Endothelial cell of umbilical vein (primary cell): ENCODE results near the gene ADNP. TPM values are rescaled to one million over a fixed set of nuclear protein-coding genes. Genes with fewer than 3 reads are reported as not detected.
"Not testable (repeated sequence)": the region's sequence is repeated elsewhere in the genome, so short reads cannot be mapped to it uniquely, and the experiment has no call there.

Source experiments
- BruUV-seq: library from RNA; stranded (reverse); fragments of 400-500 nt; replicated peaks from 2 replicates; lab custom pipeline; 2021; lab: Mats Ljungman, UMichigan
- CTCF ChIA-PET: fragments of 300-600, 350-600 bp; sonication (Branson Sonifier 250); formaldehyde crosslinking; loops from one replicate; lab custom pipeline; 2021; ENCODE audit warnings: antibody characterized with exemption, inconsistent platforms; lab: Charles Lee
- POLR2A ChIA-PET: fragments of 300-600, 350-600 bp; sonication (Branson Sonifier 250); formaldehyde crosslinking; loops from one replicate; lab custom pipeline; 2021; ENCODE audit warnings: antibody characterized with exemption, inconsistent platforms; lab: Charles Lee
- DNase-seq: peaks from one replicate; pipeline ENCODE4 v3.0.0-alpha.2; 2011; ENCODE audit warnings: low read depth, low spot score
- FAIRE-seq: peaks from 2 replicates; lab custom pipeline; 2011; peaks lifted over from hg19 to GRCh38; lab: Jason Lieb, UNC
- H2AFZ ChIP-seq: 2 replicates; pipeline ENCODE4 v1.6.0; 2012; ENCODE audit warnings: low read depth, low read length, control low read depth, inconsistent platforms
- H3K27ac ChIP-seq: 2 replicates; pipeline ENCODE4 v1.5.1; 2011; ENCODE audit warnings: low read depth, mild to moderate bottlenecking, control low read depth, low read length, moderate library complexity; ENCODE audit not compliant: insufficient read depth
- H3K27me3 ChIP-seq, 2 experiments: 2 replicates each; pipeline versions ENCODE4 v1.6.0 to v1.6.1; 2011; ENCODE audit warnings: low read length in 2 of 2, mixed read lengths in 1 of 2; ENCODE audit not compliant: control insufficient read depth in 2 of 2, insufficient read depth in 2 of 2
- H3K36me3 ChIP-seq, 2 experiments: 2 replicates in 1 of 2; 3 replicates in 1 of 2; pipeline ENCODE4 v1.5.1; 2011; ENCODE audit warnings: low read length in 2 of 2, mild to moderate bottlenecking in 1 of 2, moderate library complexity in 1 of 2; ENCODE audit not compliant: control insufficient read depth in 2 of 2, insufficient read depth in 2 of 2; ENCODE audit errors: extremely low read depth in 1 of 2
- H3K4me1 ChIP-seq: 3 replicates; pipeline ENCODE4 v1.5.1; 2011; ENCODE audit warnings: mild to moderate bottlenecking, low read length; ENCODE audit not compliant: control insufficient read depth, insufficient read depth; ENCODE audit errors: extremely low read depth
- H3K4me2 ChIP-seq: 2 replicates; pipeline ENCODE4 v1.6.1; 2011; ENCODE audit warnings: low read length, control low read depth, mixed read lengths; ENCODE audit not compliant: insufficient read depth
- H3K4me3 ChIP-seq, 3 experiments: fragments of 200-600 bp in 1 of 3; sonication (generic), shearing (Covaris generic) in 1 of 3; replicated peaks in 1 of 3; 2 replicates each; pipeline ENCODE4 v1.5.1; 2011 to 2016; ENCODE audit warnings: control low read depth in 3 of 3, low read length in 3 of 3, mild to moderate bottlenecking in 2 of 3, inconsistent platforms in 1 of 3, low read depth in 1 of 3, moderate library complexity in 1 of 3; ENCODE audit not compliant: insufficient read depth in 1 of 3
- H3K79me2 ChIP-seq: 2 replicates; pipeline ENCODE4 v1.6.0; 2012; ENCODE audit warnings: low read length, inconsistent platforms; ENCODE audit not compliant: control insufficient read depth, insufficient read depth
- H3K9ac ChIP-seq: replicated peaks from 2 replicates; pipeline ENCODE3; 2011; ENCODE audit warnings: low read length, control low read depth; ENCODE audit not compliant: insufficient read depth; ENCODE audit errors: extremely low read depth
- H3K9me1 ChIP-seq: replicated peaks from 3 replicates; pipeline ENCODE4 v1.6.0; 2011; ENCODE audit warnings: mild to moderate bottlenecking, low read length; ENCODE audit not compliant: control insufficient read depth, insufficient read depth; ENCODE audit errors: extremely low read depth
- H3K9me3 ChIP-seq: replicated peaks from 2 replicates; pipeline ENCODE4 v1.5.1; 2012; ENCODE audit warnings: low read length, inconsistent platforms; ENCODE audit not compliant: control insufficient read depth, insufficient read depth
- H4K20me1 ChIP-seq: replicated peaks from 2 replicates; pipeline ENCODE3; 2011; ENCODE audit warnings: mild to moderate bottlenecking, low read length; ENCODE audit not compliant: control insufficient read depth, insufficient read depth; ENCODE audit errors: extremely low read depth
- CTCF ChIP-seq, 2 donors: IDR thresholded peaks; 1 replicate in 1 of 2; 2 replicates in 1 of 2; pipeline ENCODE4 v1.5.1; 2011; ENCODE audit warnings: low read length in 2 of 2, mild to moderate bottlenecking in 2 of 2, moderate library complexity in 2 of 2, control low read depth in 1 of 2, inconsistent platforms in 1 of 2, low read depth in 1 of 2; ENCODE audit not compliant: insufficient read depth in 1 of 2; ENCODE audit errors: extremely low read depth in 1 of 2
- EZH2 ChIP-seq: IDR thresholded peaks from 2 replicates; pipeline ENCODE4 v1.6.1; 2012; ENCODE audit warnings: borderline replicate concordance, low read depth, mild to moderate bottlenecking, moderate library complexity, low read length, inconsistent platforms; ENCODE audit not compliant: severe bottlenecking
- FOS ChIP-seq: IDR thresholded peaks from 2 replicates; pipeline ENCODE4 v1.6.1; 2011; ENCODE audit warnings: mild to moderate bottlenecking, low read length, moderate library complexity, borderline replicate concordance; ENCODE audit not compliant: insufficient read depth
- GATA2 ChIP-seq: IDR thresholded peaks from 2 replicates; pipeline ENCODE4 v1.7.0; 2011; ENCODE audit warnings: low read depth, mild to moderate bottlenecking, moderate library complexity, mixed read lengths, low read length; ENCODE audit not compliant: insufficient read length, insufficient read depth
- JUN ChIP-seq: IDR thresholded peaks from 2 replicates; pipeline ENCODE4 v1.6.1; 2011; ENCODE audit warnings: borderline replicate concordance, low read depth; ENCODE audit not compliant: insufficient read length, insufficient read depth
- MYC ChIP-seq: IDR thresholded peaks from one replicate; pipeline ENCODE4 v1.6.1; 2011; ENCODE audit warnings: mild to moderate bottlenecking, low read depth, low read length
- POLR2A ChIP-seq: IDR thresholded peaks from 2 replicates; pipeline ENCODE4 v1.6.1; 2012; ENCODE audit warnings: low read depth, mild to moderate bottlenecking, control low read depth, low read length
- POLR2AphosphoS5 ChIP-seq: IDR thresholded peaks from 2 replicates; pipeline ENCODE4 v1.6.1; 2012; ENCODE audit warnings: low read depth, mild to moderate bottlenecking, control low read depth, low read length, moderate library complexity; ENCODE audit not compliant: insufficient read depth
- dilution Hi-C: fragments of 300-500 bp; cut with MboI; formaldehyde crosslinking; loops from one replicate; pipeline ENCODE4 v1.15.0; 2019; ENCODE audit warnings: low sequenced_read_pairs; ENCODE audit not compliant: extremely low pct_ligation_motif_present
- intact Hi-C: fragments of 100-400 bp; cut with micrococcal nuclease; formaldehyde crosslinking; loops from one replicate; pipeline ENCODE4 v1.10.0; 2022
- polyA plus RNA-seq, 4 experiments: library from polyadenylated mRNA; depleted of rRNA in 3 of 4; stranded (reverse) in 3 of 4; unstranded in 1 of 4; fragments of >200 nt; gene quantifications; 2 replicates each; pipeline versions ENCODE4 v1.2.1 to v1.2.3, GENCODE V29; 2011 to 2012; ENCODE audit warnings: missing spikeins in 1 of 4
- total RNA-seq: library from RNA; stranded (reverse); gene quantifications from 2 replicates; pipeline ENCODE4 v1.2.3, GENCODE V29; 2021
- TF ChIP-seq, protein P1 (sequence below): IDR thresholded peaks from 2 replicates; pipeline ENCODE4 v1.6.1; 2011; ENCODE audit not compliant: insufficient read depth, insufficient read length

Gene ADNP
- total and polyA plus RNA-seq, 2 donors (not counting 3 experiments of a cell fraction or from before 2014, with no cell fraction given), result 17.8 to 66.0 TPM

DNA sequence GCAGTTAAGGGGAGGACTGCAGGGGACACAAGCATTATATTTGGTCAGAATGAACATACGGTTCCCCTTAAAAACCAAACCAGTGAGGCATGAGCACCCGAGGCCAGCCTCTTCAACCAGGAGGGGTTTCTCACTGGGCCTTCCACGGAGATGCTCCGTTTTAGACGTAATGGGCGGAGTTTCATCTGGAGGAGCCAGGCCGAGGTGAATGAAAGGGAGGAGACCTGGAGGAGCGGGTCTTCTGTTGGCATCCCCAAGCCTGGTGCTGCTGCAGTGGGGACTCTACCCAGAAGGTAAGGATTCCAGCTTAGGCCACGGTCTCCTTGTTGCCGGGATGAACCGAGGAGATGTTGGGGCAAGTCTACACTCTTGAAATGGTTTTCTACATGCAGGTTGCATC lies 47.4 kb downstream of the ADNP start:
- no peak overlapping the region for H2AFZ ChIP-seq
- H3K9ac ChIP-seq, result no peak overlapping the region
- dilution Hi-C loops (no loop called here), intact Hi-C loops (no loop called here)
- H3K79me2 ChIP-seq, result no peaks in the 10 kb centered on the region
- H3K9me3 ChIP-seq, result no peaks in the 10 kb centered on the region
- no peak for DNase-seq
- no peak overlapping the region for H3K4me3 ChIP-seq
- POLR2A ChIA-PET, result no interaction called here
- no peak overlapping the region for H3K27ac ChIP-seq
- TF ChIP-seq, protein P1, sequence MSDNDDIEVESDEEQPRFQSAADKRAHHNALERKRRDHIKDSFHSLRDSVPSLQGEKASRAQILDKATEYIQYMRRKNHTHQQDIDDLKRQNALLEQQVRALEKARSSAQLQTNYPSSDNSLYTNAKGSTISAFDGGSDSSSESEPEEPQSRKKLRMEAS, result no peak
- TF ChIP-seq FOS (no peak), MYC (no peak), JUN (no peak), GATA2 (no peak), CTCF (IDR thresholded peaks at IDR 0.05; ENCODE audit: extremely low read depth in 1 of 2, insufficient read depth in 1 of 2, low read depth in 1 of 2, low read length in 2 of 2) (no peak), EZH2 (no peak), POLR2A (no peak), POLR2AphosphoS5 (no peak)
- no peak for FAIRE-seq
- H3K36me3 ChIP-seq, result peaks cover 0 to 2% of the 10 kb centered on the region in 2 experiments
- H4K20me1 ChIP-seq, result no peaks in the 10 kb centered on the region
- no peaks in the 10 kb centered on the region for H3K4me1 ChIP-seq
- H3K4me2 ChIP-seq, result no peak overlapping the region
- H3K27me3 ChIP-seq, result no peaks in the 10 kb centered on the region
- BruUV-seq, result no TSS peak
- CTCF ChIA-PET, result interaction anchor here (1.2 to 1.7 kb wide), 3 partner anchors 8 to 89 kb away, joined by 3 to 5 read pairs (median 4); partner anchors contain the start of gene BCAS4
- H3K9me1 ChIP-seq, result no peaks in the 10 kb centered on the region

DNA sequence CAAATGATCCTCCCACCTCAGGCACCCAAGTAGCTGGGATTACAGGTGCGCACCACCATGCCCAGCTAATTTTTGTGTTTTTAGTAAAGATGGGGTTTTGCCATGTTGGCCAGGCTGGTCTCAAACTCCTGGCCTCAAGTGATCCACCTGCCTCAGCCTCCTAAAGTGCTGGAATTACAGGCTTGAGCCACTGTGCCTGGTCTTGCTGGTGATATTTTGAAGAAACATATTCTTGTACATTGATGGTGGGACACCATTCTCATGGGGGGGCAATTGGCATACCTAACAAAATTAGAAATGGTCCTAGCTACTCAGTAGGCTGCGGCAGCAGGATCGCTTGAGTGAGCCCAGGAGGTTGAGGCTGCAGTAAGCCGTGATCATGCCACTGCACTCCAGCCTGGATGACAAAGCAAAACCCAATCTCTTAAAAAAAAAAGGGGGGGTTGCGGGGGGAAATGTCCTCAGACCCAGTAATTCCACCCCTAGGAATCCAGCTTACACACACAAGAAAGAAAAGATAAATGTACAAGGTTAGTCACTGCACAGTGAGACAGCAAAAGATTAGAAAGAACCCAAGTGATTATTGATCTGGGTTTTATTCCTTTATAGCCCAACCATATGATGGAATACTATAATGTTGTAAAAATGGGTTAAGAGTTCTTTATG lies 49.3 kb downstream of the ADNP start:
- BruUV-seq, H3K4me2 ChIP-seq, POLR2A ChIA-PET, H3K9me3 ChIP-seq, H3K9me1 ChIP-seq, H3K79me2 ChIP-seq, DNase-seq, H3K4me3 ChIP-seq, H4K20me1 ChIP-seq, H3K9ac ChIP-seq, H3K27ac ChIP-seq, intact Hi-C loops, H3K4me1 ChIP-seq, H3K36me3 ChIP-seq, H3K27me3 ChIP-seq, H2AFZ ChIP-seq, dilution Hi-C loops, FAIRE-seq: not testable (repeated sequence)
- CTCF ChIA-PET, result interaction anchor here (1.9 to 2.5 kb wide), 2 partner anchors 13 to 47 kb away, joined by 4 to 8 read pairs; no protein-coding TSS in a partner anchor
